ENCODE results near the gene SENP5. TPM values are rescaled to one million over a fixed set of nuclear protein-coding genes. Genes with fewer than 3 reads are reported as not detected.

The SENP5 gene
- total RNA-seq, 2 donors from 2014 or later, result 13.2 to 46.8 TPM

DNA sequence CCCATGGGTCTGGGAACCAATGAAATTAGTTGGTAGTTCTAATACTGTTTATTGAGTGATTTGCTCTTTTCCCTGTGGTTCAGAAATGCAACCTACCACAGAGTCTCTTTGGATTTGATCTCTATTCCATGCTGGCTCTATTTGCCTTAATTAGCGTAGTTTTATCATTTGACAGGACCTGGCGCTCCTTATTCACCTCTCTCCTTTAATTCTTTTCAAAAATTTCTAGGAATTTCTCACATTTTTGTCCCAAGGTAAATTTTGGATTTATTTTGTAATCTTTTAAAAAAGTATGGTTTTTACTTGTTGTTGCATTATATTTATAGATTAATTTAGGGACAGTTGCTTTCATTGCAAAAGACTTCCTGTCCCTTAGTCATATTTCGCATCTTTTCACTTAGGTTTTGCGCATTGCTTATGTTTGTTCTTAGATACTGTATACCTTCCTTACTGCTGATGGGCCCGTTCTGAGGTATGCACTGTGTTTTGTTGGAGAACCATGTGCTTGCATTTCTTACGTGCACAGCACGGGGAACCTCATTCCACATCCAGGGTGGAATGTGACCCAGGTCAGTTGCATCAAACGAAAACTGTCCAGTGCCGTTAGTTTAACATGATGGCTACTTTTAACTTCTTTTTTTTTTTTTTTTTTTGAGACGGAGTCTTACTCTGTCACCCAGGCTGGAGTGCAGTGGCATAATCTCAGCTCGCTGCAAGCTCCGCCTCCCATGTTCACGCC is 27.0 kb downstream of the SENP5 start:
- TF ChIP-seq, protein P1, sequence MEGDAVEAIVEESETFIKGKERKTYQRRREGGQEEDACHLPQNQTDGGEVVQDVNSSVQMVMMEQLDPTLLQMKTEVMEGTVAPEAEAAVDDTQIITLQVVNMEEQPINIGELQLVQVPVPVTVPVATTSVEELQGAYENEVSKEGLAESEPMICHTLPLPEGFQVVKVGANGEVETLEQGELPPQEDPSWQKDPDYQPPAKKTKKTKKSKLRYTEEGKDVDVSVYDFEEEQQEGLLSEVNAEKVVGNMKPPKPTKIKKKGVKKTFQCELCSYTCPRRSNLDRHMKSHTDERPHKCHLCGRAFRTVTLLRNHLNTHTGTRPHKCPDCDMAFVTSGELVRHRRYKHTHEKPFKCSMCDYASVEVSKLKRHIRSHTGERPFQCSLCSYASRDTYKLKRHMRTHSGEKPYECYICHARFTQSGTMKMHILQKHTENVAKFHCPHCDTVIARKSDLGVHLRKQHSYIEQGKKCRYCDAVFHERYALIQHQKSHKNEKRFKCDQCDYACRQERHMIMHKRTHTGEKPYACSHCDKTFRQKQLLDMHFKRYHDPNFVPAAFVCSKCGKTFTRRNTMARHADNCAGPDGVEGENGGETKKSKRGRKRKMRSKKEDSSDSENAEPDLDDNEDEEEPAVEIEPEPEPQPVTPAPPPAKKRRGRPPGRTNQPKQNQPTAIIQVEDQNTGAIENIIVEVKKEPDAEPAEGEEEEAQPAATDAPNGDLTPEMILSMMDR (IDR thresholded peaks at IDR 0.05), result no peak
- no peak for TF ChIP-seq POLR2A (IDR thresholded peaks at IDR 0.05)
- intact Hi-C loops (cut with DNase I), result no loop called here
- Histone ChIP-seq H3K4me3 (no peak overlapping the region), H3K27ac (no peak overlapping the region), H3K9me3 (no peaks in the 10 kb centered on the region), H3K27me3 (no peaks in the 10 kb centered on the region), H3K4me1 (no peaks in the 10 kb centered on the region), H3K36me3 (replicated peaks in 1 of 2; ENCODE audit: insufficient read depth in 1 of 2, low read depth in 2 of 2) (no peaks in the 10 kb centered on the region)
- ATAC-seq (no peak), DNase-seq (no peak)
- WGBS, 2 donors, result 91 to 96% methylated on average over 13 of the region's 13 CpGs

DNA sequence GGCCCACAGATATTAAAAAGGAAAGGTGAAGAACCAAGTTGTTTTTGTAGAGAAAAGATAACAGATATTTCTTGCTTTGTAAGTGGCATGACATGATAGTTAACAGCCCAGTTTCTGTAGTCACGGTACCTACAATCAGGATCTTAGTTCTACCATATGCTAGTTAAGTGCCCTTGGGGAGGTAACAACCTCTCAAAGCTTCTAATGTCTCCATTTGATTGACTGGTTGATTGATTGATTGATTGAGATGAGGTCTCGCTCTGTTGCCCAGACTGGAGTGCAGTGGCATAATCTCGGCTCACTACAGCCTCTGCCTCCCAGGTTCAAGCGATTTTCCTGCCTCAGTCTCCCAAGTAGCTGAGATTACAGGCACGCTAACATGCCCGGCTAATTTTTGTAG is 28.5 kb downstream of the SENP5 start:
- no peak for ATAC-seq
- intact Hi-C loops (cut with DNase I), result no loop called here
- Histone ChIP-seq H3K27me3 (no peaks in the 10 kb centered on the region), H3K9me3 (no peaks in the 10 kb centered on the region), H3K36me3 (replicated peaks in 1 of 2; ENCODE audit: insufficient read depth in 1 of 2, low read depth in 2 of 2) (peaks cover 0 to 2% of the 10 kb centered on the region in 2 donors), H3K4me3 (no peak overlapping the region), H3K27ac (no peak overlapping the region), H3K4me1 (no peaks in the 10 kb centered on the region)
- TF ChIP-seq, protein P1 (IDR thresholded peaks at IDR 0.05), result no peak
- TF ChIP-seq POLR2A (IDR thresholded peaks at IDR 0.05), result no peak
- no peak for DNase-seq
- WGBS, 2 donors, result 97 to 100% methylated on average over 6 of the region's 6 CpGs

DNA sequence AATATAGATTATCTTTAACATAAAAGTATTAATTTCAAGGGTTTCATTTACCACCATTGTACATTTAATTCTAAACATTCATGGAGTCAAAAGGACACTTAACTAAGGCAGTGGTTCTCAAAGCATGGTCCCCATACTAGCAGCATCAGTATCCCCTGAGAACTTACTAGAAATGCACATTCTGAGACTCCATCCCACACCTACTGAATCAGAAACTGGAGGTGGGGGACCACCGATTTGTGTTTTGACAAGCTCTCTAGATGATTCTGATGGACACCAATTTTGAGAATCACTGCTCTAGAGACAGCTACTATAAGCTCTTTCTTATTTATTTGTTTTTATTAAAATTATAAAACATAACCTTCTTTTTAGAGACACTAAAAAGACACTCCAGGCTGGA is 34.0 kb downstream of the SENP5 start:
- intact Hi-C loops (cut with DNase I), result no loop called here
- H3K9me3 ChIP-seq, result no peaks in the 10 kb centered on the region
- H3K27me3 ChIP-seq, result no peaks in the 10 kb centered on the region
- H3K27ac ChIP-seq, result no peak overlapping the region
- ATAC-seq (no peak), DNase-seq (no peak)
- no peaks in the 10 kb centered on the region for H3K4me1 ChIP-seq
- H3K36me3 ChIP-seq (replicated peaks in 1 of 2; ENCODE audit: insufficient read depth in 1 of 2, low read depth in 2 of 2), result peaks cover 0 to 16% of the 10 kb centered on the region in 2 donors
- no peak overlapping the region for H3K4me3 ChIP-seq
- 73 to 94% methylated on average over 1 of the region's 1 CpG for WGBS, 2 donors
- TF ChIP-seq, protein P1 (IDR thresholded peaks at IDR 0.05), result no peak
- no peak for TF ChIP-seq POLR2A (IDR thresholded peaks at IDR 0.05)

DNA sequence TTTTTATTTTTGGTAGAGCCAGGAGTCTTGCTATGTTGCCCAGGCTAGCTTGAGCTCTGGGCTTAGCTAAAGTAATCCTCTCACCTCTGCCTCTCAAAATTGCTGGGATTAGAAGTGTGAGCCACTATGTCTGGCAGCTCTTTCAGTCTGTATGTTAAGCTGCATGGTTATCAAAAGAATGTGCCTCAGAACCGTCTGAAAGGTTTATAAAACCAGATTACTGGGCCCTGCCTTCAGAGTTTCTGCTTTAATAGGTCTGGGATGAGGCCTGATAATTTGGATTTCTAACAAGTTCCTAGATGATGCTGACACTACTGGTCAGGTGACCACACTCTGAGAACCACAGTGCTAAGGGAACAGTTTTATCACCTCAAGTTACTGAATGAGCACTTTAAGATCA is 34.6 kb downstream of the SENP5 start:
- ATAC-seq (no peak), DNase-seq (no peak)
- WGBS, 2 donors, result 100% methylated on average over 1 of the region's 1 CpG
- Histone ChIP-seq H3K27ac (no peak overlapping the region), H3K27me3 (no peaks in the 10 kb centered on the region), H3K9me3 (no peaks in the 10 kb centered on the region), H3K4me1 (no peaks in the 10 kb centered on the region), H3K4me3 (no peak overlapping the region), H3K36me3 (replicated peaks in 1 of 2; ENCODE audit: insufficient read depth in 1 of 2, low read depth in 2 of 2) (peaks cover 0 to 16% of the 10 kb centered on the region in 2 donors)
- intact Hi-C loops (cut with DNase I), result no loop called here
- no peak for TF ChIP-seq POLR2A (IDR thresholded peaks at IDR 0.05)

DNA sequence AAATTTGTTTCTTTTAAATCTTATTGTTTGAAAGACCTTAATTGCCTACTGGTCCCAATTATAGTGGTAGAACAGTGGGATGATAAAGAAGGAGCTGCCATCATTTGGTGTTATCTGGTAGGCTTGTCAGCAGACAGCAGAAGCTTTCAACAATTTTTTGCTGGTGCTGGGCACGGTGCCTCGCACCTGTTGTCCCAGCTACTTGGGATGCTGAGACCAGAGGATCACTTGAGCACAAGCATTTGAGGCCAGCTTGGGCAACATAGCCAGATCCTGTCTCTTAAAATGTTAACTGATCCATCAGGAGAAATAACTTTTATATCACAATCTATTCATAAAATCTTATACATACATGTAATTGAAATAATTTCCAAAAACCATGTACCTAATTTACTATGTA is 36.0 kb downstream of the SENP5 start:
- no peak for ATAC-seq
- Histone ChIP-seq H3K4me1 (no peaks in the 10 kb centered on the region), H3K27ac (no peak overlapping the region), H3K36me3 (replicated peaks in 1 of 2; ENCODE audit: insufficient read depth in 1 of 2, low read depth in 2 of 2) (peaks cover 0 to 16% of the 10 kb centered on the region in 2 donors), H3K4me3 (no peak overlapping the region), H3K9me3 (no peaks in the 10 kb centered on the region), H3K27me3 (no peaks in the 10 kb centered on the region)
- intact Hi-C loops (cut with DNase I), result no loop called here
- 94 to 100% methylated on average over 2 of the region's 2 CpGs for WGBS, 2 donors
- no peak for DNase-seq
- no peak for TF ChIP-seq POLR2A (IDR thresholded peaks at IDR 0.05)
- TF ChIP-seq, protein P1 (IDR thresholded peaks at IDR 0.05), result no peak
